Immature natural killer cell (primary cell): Measurements from ENCODE around the gene IFIT3. TPM values are rescaled to one million over a fixed set of nuclear protein-coding genes. Genes with fewer than 3 reads are reported as not detected.

Experiments
- DNase-seq, 3 donors: peaks; one replicate each; pipeline ENCODE4 v3.0.0; 2022; ENCODE audit warnings: mixed read lengths in 1 of 3
- H3K27ac Mint-ChIP-seq, 6 donors: one replicate each; pipeline ENCODE4 v1.8.0; 2020; ENCODE audit warnings: mixed read lengths in 6 of 6, mild to moderate bottlenecking in 5 of 6, inconsistent platforms in 4 of 6, moderate library complexity in 3 of 6
- H3K27me3 Mint-ChIP-seq, 3 donors: one replicate each; pipeline ENCODE4 v1.8.0; 2020 to 2021; ENCODE audit warnings: low read depth in 3 of 3, mild to moderate bottlenecking in 3 of 3, mixed read lengths in 3 of 3, moderate library complexity in 3 of 3, inconsistent platforms in 1 of 3
- H3K36me3 Mint-ChIP-seq, 3 donors: one replicate each; pipeline ENCODE4 v1.8.0; 2020; ENCODE audit warnings: mixed read lengths in 3 of 3, inconsistent platforms in 2 of 3, mild to moderate bottlenecking in 2 of 3
- H3K4me1 Mint-ChIP-seq, 2 donors: one replicate each; pipeline ENCODE4 v1.8.0; 2020; ENCODE audit warnings: inconsistent platforms in 2 of 2, mild to moderate bottlenecking in 2 of 2, mixed read lengths in 2 of 2, moderate library complexity in 1 of 2
- H3K4me3 Mint-ChIP-seq, 5 donors: one replicate each; pipeline ENCODE4 v1.8.0; 2020; ENCODE audit warnings: mild to moderate bottlenecking in 5 of 5, mixed read lengths in 5 of 5, inconsistent platforms in 3 of 5, moderate library complexity in 3 of 5
- H3K9me3 Mint-ChIP-seq, 6 donors: one replicate each; pipeline ENCODE4 v1.8.0; 2020; ENCODE audit warnings: mild to moderate bottlenecking in 6 of 6, mixed read lengths in 6 of 6, inconsistent platforms in 4 of 6, moderate library complexity in 3 of 6
- polyA plus RNA-seq, 3 donors: library from polyadenylated mRNA; unstranded; fragments of 300-500 nt; fragmentation: Illumina TruSeq; gene quantifications; one replicate each; pipeline ENCODE4 v1.2.3, GENCODE V29; 2021

IFIT3 gene
- polyA plus RNA-seq, 3 donors from 2014 or later: 8.2 to 23.8 (median 12.5) TPM

GRCh38 chr10:89379103-89379502, 51.3 kb downstream of the IFIT3 start:
- H3K9me3 Mint-ChIP-seq: no peaks in the 10 kb centered on the region
- peaks cover 0 to 2% (median 2%) of the 10 kb centered on the region in 3 donors for H3K27me3 Mint-ChIP-seq
- H3K4me1 Mint-ChIP-seq: no peaks in the 10 kb centered on the region
- H3K36me3 Mint-ChIP-seq: no peaks in the 10 kb centered on the region
- no peak overlapping the region for H3K4me3 Mint-ChIP-seq
- H3K27ac Mint-ChIP-seq: no peak overlapping the region
- no peak for DNase-seq

GRCh38 chr10:89382757-89383156, 55.0 kb downstream of the IFIT3 start:
- no peak overlapping the region for H3K4me3 Mint-ChIP-seq
- DNase-seq: no peak
- H3K9me3 Mint-ChIP-seq: no peaks in the 10 kb centered on the region
- no peaks in the 10 kb centered on the region for H3K4me1 Mint-ChIP-seq
- H3K27ac Mint-ChIP-seq: no peak overlapping the region
- H3K36me3 Mint-ChIP-seq: no peaks in the 10 kb centered on the region
- peaks cover 0 to 2% (median 1%) of the 10 kb centered on the region in 3 donors for H3K27me3 Mint-ChIP-seq

- peaks cover 0 to 2% (median 1%) of the 10 kb centered on the region in 3 donors for H3K27me3 Mint-ChIP-seq
- no peaks in the 10 kb centered on the region for H3K9me3 Mint-ChIP-seq
- no peak for DNase-seq
- no peaks in the 10 kb centered on the region for H3K36me3 Mint-ChIP-seq
- H3K4me3 Mint-ChIP-seq: no peak overlapping the region
- H3K27ac Mint-ChIP-seq: no peak overlapping the region
- H3K4me1 Mint-ChIP-seq: no peaks in the 10 kb centered on the region
These were observed 56.9 kb downstream of the IFIT3 start for GRCh38 chr10:89384474-89385340.

- Mint-ChIP-seq H3K27me3 (peaks cover 0 to 2% (median 1%) of the 10 kb centered on the region in 3 donors), H3K36me3 (no peaks in the 10 kb centered on the region), H3K9me3 (no peaks in the 10 kb centered on the region), H3K4me1 (peaks cover 14 to 22% of the 10 kb centered on the region in 2 donors), H3K27ac (no peak overlapping the region), H3K4me3 (no peak overlapping the region)
- no peak for DNase-seq
These were observed 61.0 kb downstream of the IFIT3 start for GRCh38 chr10:89388806-89389205.

- H3K27me3 Mint-ChIP-seq: peaks cover 0 to 2% (median 1%) of the 10 kb centered on the region in 3 donors
- H3K27ac Mint-ChIP-seq: no peak overlapping the region
- no peak for DNase-seq
- H3K9me3 Mint-ChIP-seq: no peaks in the 10 kb centered on the region
- no peaks in the 10 kb centered on the region for H3K36me3 Mint-ChIP-seq
- no peak overlapping the region for H3K4me3 Mint-ChIP-seq
- peaks cover 14 to 25% of the 10 kb centered on the region in 2 donors for H3K4me1 Mint-ChIP-seq
These were observed 61.5 kb downstream of the IFIT3 start for GRCh38 chr10:89389254-89389653.

Other genes with a start within 250 kb of the IFIT3 start
- under 1 TPM in 1 of 3 donors, not detected in 2; 0.27 TPM for gene CH25H, start 120.7 kb upstream of the IFIT3 start, polyA plus RNA-seq
- 100 to 1,000 TPM; 120 to 196 (median 125) TPM for gene LIPA, start 76.2 kb upstream of the IFIT3 start, polyA plus RNA-seq
- gene IFIT2, start 26.0 kb upstream of the IFIT3 start, polyA plus RNA-seq: 10 to 100 TPM; 10.3 to 20.8 (median 13.9) TPM
- under 1 TPM in 1 of 3 donors, not detected in 2; 0.11 TPM for gene IFIT1B, start 50.1 kb downstream of the IFIT3 start, polyA plus RNA-seq
- gene IFIT1, start 64.6 kb downstream of the IFIT3 start, polyA plus RNA-seq: 1 to 10 TPM in 2 of 3 donors, under 1 TPM in 1; 0.43 to 6.0 (median 1.8) TPM
- 10 to 100 TPM in 2 of 3 donors, 1 to 10 TPM in 1; 9.2 to 10.4 (median 10.2) TPM for gene IFIT5, start 86.6 kb downstream of the IFIT3 start, polyA plus RNA-seq
- not detected for gene SLC16A12, start 207.6 kb downstream of the IFIT3 start, polyA plus RNA-seq